Loucy (cell line): Measurements from ENCODE around the gene AGPAT1.

Experiments
- CTCF ChIP-seq: fragments of 200-600 bp; sonication (generic); conservative IDR thresholded peaks from 2 replicates; pipeline ENCODE4 v1.5.1; 2014; ENCODE audit warnings: mild to moderate bottlenecking, antibody characterized with exemption, low read length
- EZH2phosphoT487 ChIP-seq: fragments of 200-600 bp; IDR thresholded peaks from 2 replicates; pipeline ENCODE4 v1.6.1; 2018; ENCODE audit warnings: antibody characterized with exemption, mild to moderate bottlenecking, moderate library complexity, borderline replicate concordance

GRCh38 chr6:32181148-32181702 lies 5.3 kb upstream of the AGPAT1 start:
- TF ChIP-seq CTCF (no peak), EZH2phosphoT487 (no peak)
